LNCaP clone FGC (cell line): ENCODE data around the gene IVNS1ABP.
"Not testable (repeated sequence)": the region's sequence is repeated elsewhere in the genome, so short reads cannot be mapped to it uniquely, and the experiment has no call there.

Source experiments
- DNase-seq: peaks from one replicate; pipeline ENCODE4 v3.0.0-alpha.2; 2011; ENCODE audit warnings: low read depth
- H3K4me3 ChIP-seq: 2 replicates; pipeline ENCODE4 v1.5.1; 2011; ENCODE audit warnings: mild to moderate bottlenecking, low read depth, low read length, control low read depth
- CTCF ChIP-seq: IDR thresholded peaks from 2 replicates; pipeline ENCODE4 v1.5.1; 2012; ENCODE audit warnings: mild to moderate bottlenecking; ENCODE audit not compliant: control insufficient read depth, insufficient read depth; ENCODE audit errors: extremely low read depth

IVNS1ABP gene

GRCh38 chr1:185337246-185337645 is 20.2 kb upstream of the IVNS1ABP start:
- no peak for TF ChIP-seq CTCF
- no peak overlapping the region for H3K4me3 ChIP-seq
- no peak for DNase-seq

GRCh38 chr1:185334182-185334581 is 17.1 kb upstream of the IVNS1ABP start:
- DNase-seq, result no peak
- no peak overlapping the region for H3K4me3 ChIP-seq
- TF ChIP-seq CTCF, result no peak

- no peak overlapping the region for H3K4me3 ChIP-seq
- TF ChIP-seq CTCF, result no peak
- no peak for DNase-seq
Observed at GRCh38 chr1:185328255-185328654, 11.2 kb upstream of the IVNS1ABP start.

GRCh38 chr1:185325413-185325812 is 8.4 kb upstream of the IVNS1ABP start:
- no peak for DNase-seq
- TF ChIP-seq CTCF, result no peak
- H3K4me3 ChIP-seq, result no peak overlapping the region

GRCh38 chr1:185324118-185324517 is 7.1 kb upstream of the IVNS1ABP start:
- no peak overlapping the region for H3K4me3 ChIP-seq
- TF ChIP-seq CTCF, result no peak
- DNase-seq, result no peak

- DNase-seq, result no peak
- TF ChIP-seq CTCF, result no peak
- no peak overlapping the region for H3K4me3 ChIP-seq
Observed at GRCh38 chr1:185322636-185323035, 5.6 kb upstream of the IVNS1ABP start.

GRCh38 chr1:185321653-185322221 is 4.7 kb upstream of the IVNS1ABP start:
- not testable (repeated sequence) for H3K4me3 ChIP-seq

GRCh38 chr1:185321104-185321503 is 4.1 kb upstream of the IVNS1ABP start:
- DNase-seq, H3K4me3 ChIP-seq: not testable (repeated sequence)

More at GRCh38 chr1:185321653-185322221, 4.7 kb upstream of the IVNS1ABP start:
- DNase-seq, result not testable (repeated sequence)
